Trophoblast cell (in vitro differentiated cells and primary cell): ENCODE measurements around the gene GRHPR.

ENCODE experiments used
- DNase-seq, 2 donors: peaks; one replicate each; pipeline ENCODE4 v3.0.0-alpha.2; 2016
- H2AFZ ChIP-seq: 2 replicates; pipeline ENCODE4 v1.6.1; 2013; ENCODE audit warnings: low read length, moderate library complexity, mild to moderate bottlenecking; ENCODE audit not compliant: insufficient read depth, poor library complexity
- H2AK5ac ChIP-seq: 2 replicates; pipeline ENCODE4 v1.6.1; 2013; ENCODE audit warnings: mild to moderate bottlenecking, low read length
- H2BK120ac ChIP-seq: 2 replicates; pipeline ENCODE4 v1.6.1; 2013; ENCODE audit warnings: low read length, mild to moderate bottlenecking, moderate library complexity; ENCODE audit not compliant: insufficient read depth, poor library complexity
- H2BK12ac ChIP-seq: 2 replicates; pipeline ENCODE4 v1.6.1; 2013; ENCODE audit warnings: mild to moderate bottlenecking, low read length, moderate library complexity
- H2BK5ac ChIP-seq: 2 replicates; pipeline ENCODE4 v1.6.1; 2013; ENCODE audit warnings: low read length, low read depth, moderate library complexity, mild to moderate bottlenecking; ENCODE audit not compliant: poor library complexity
- H3K14ac ChIP-seq: 2 replicates; pipeline ENCODE4 v1.6.1; 2013; ENCODE audit warnings: mild to moderate bottlenecking, low read length
- H3K18ac ChIP-seq: 2 replicates; pipeline ENCODE4 v1.6.1; 2013; ENCODE audit warnings: mild to moderate bottlenecking, low read length
- H3K23ac ChIP-seq: 2 replicates; pipeline ENCODE4 v1.6.1; 2013; ENCODE audit warnings: low read length
- H3K27ac ChIP-seq: 2 replicates; pipeline ENCODE4 v1.5.1; 2013; ENCODE audit warnings: low read depth, mild to moderate bottlenecking, inconsistent platforms, low read length, moderate library complexity
- H3K27me3 ChIP-seq: 2 replicates; pipeline ENCODE4 v1.6.1; 2013; ENCODE audit warnings: inconsistent platforms, mild to moderate bottlenecking, low read length, moderate library complexity; ENCODE audit not compliant: insufficient read depth
- H3K36me3 ChIP-seq, 2 experiments: 1 replicate in 1 of 2; 2 replicates in 1 of 2; pipeline ENCODE4 v1.6.1; 2013; ENCODE audit warnings: low read length in 2 of 2, mild to moderate bottlenecking in 2 of 2, moderate library complexity in 1 of 2; ENCODE audit not compliant: insufficient read depth in 2 of 2, control insufficient read depth in 1 of 2
- H3K4ac ChIP-seq: 2 replicates; pipeline ENCODE4 v1.6.1; 2013; ENCODE audit warnings: low read depth, mild to moderate bottlenecking, low read length, moderate library complexity
- H3K4me1 ChIP-seq, 2 experiments: 1 replicate in 1 of 2; 2 replicates in 1 of 2; pipeline ENCODE4 v1.6.1; 2013; ENCODE audit warnings: low read length in 2 of 2, mild to moderate bottlenecking in 2 of 2, moderate library complexity in 1 of 2; ENCODE audit not compliant: insufficient read depth in 2 of 2, control insufficient read depth in 1 of 2
- H3K4me2 ChIP-seq: 2 replicates; pipeline ENCODE4 v1.6.1; 2013; ENCODE audit warnings: inconsistent platforms, mild to moderate bottlenecking, low read length, moderate library complexity
- H3K4me3 ChIP-seq: 2 replicates; pipeline ENCODE4 v1.5.1; 2013; ENCODE audit warnings: mild to moderate bottlenecking, low read depth, low read length, inconsistent platforms
- H3K79me1 ChIP-seq: one replicate; pipeline ENCODE4 v1.6.1; 2013; ENCODE audit warnings: low read length
- H3K79me2 ChIP-seq: 2 replicates; pipeline ENCODE4 v1.6.1; 2013; ENCODE audit warnings: low read length, mild to moderate bottlenecking; ENCODE audit not compliant: control insufficient read depth, insufficient read depth, poor library complexity
- H3K9ac ChIP-seq: 2 replicates; pipeline ENCODE4 v1.6.1; 2013; ENCODE audit warnings: mild to moderate bottlenecking, low read length
- H3K9me3 ChIP-seq: 2 replicates; pipeline ENCODE4 v1.6.1; 2013; ENCODE audit warnings: low read depth, mild to moderate bottlenecking, control low read depth, inconsistent platforms, low read length; ENCODE audit not compliant: insufficient read depth
- H4K12ac ChIP-seq: 2 replicates; pipeline ENCODE4 v1.6.1; 2013; ENCODE audit warnings: low read depth, mild to moderate bottlenecking, low read length, moderate library complexity
- H4K8ac ChIP-seq: 2 replicates; pipeline ENCODE4 v1.6.1; 2013; ENCODE audit warnings: low read depth, mild to moderate bottlenecking, low read length, moderate library complexity
- H4K91ac ChIP-seq: one replicate; pipeline ENCODE4 v1.6.1; 2013; ENCODE audit warnings: low read depth, mild to moderate bottlenecking, low read length, moderate library complexity
- WGBS: extraction: QIAGEN DNeasy Blood & Tissue Kit; methylation state at CpG from one replicate; pipeline ENCODE4 v1.1.7; 2013; ENCODE audit warnings: missing lambda C conversion rate; ENCODE audit not compliant: insufficient read length, insufficient coverage; ENCODE audit errors: extremely low coverage; 5-methylcytosine and 5-hydroxymethylcytosine counted together

Gene GRHPR

DNA sequence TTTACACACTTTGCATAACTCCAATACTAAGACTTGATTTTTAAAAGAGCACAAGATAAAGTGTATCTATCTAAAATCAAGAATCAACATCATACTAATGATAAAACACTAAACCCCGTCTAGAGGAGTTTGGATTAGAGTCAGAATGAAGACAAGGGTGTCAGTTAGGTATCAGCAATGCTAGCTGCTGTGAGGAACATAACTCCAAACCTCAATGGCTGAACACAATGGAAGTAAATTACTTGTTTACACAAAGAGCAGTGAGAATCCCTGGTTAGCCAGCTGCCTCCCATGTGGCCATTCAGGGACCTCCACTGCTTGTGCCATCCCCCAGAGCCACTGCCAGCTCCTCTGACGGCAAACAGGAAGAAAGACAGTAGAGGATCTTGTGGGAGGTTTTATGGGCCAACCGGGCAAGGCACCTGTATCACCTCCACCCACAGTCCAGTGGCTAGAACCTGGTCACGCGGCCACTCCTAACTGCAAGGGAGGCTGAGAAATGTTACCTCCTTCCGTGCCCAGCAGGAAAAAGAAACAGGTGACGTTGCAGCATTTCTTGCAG is 24.0 kb upstream of the GRHPR start:
- Histone ChIP-seq H4K12ac (no peak overlapping the region), H2BK12ac (no peak overlapping the region), H4K8ac (no peak overlapping the region), H3K18ac (no peak overlapping the region), H3K23ac (no peak overlapping the region), H2BK120ac (no peak overlapping the region), H3K79me1 (no peaks in the 10 kb centered on the region), H2AK5ac (no peak overlapping the region), H3K27ac (no peak overlapping the region), H3K4me2 (no peak overlapping the region), H3K4me3 (no peak overlapping the region), H3K36me3 (no peaks in the 10 kb centered on the region), H3K4me1 (peaks cover 0 to 2% of the 10 kb centered on the region in 2 experiments), H2BK5ac (no peak overlapping the region), H2AFZ (no peak overlapping the region), H3K79me2 (no peaks in the 10 kb centered on the region), H3K27me3 (no peaks in the 10 kb centered on the region), H3K9ac (no peak overlapping the region), H4K91ac (no peak overlapping the region), H3K14ac (no peak overlapping the region), H3K9me3 (peaks cover 3% of the 10 kb centered on the region), H3K4ac (no peak overlapping the region)
- WGBS: no CpG with 5 or more reads among the region's 7 CpGs
- no peak for DNase-seq

GRCh38 chr9:37399336-37399735 is 23.2 kb upstream of the GRHPR start:
- Histone ChIP-seq H4K91ac (no peak overlapping the region), H3K79me2 (no peaks in the 10 kb centered on the region), H3K4me1 (peaks cover 0 to 4% of the 10 kb centered on the region in 2 experiments), H4K12ac (no peak overlapping the region), H3K27me3 (no peaks in the 10 kb centered on the region), H3K9me3 (peaks cover 2% of the 10 kb centered on the region), H2BK12ac (no peak overlapping the region), H3K4me3 (no peak overlapping the region), H3K9ac (no peak overlapping the region), H2BK120ac (no peak overlapping the region), H3K14ac (no peak overlapping the region), H4K8ac (no peak overlapping the region), H3K4ac (no peak overlapping the region), H3K27ac (no peak overlapping the region), H3K36me3 (no peaks in the 10 kb centered on the region), H3K4me2 (no peak overlapping the region), H2AK5ac (no peak overlapping the region), H3K79me1 (no peaks in the 10 kb centered on the region), H3K18ac (no peak overlapping the region), H3K23ac (no peak overlapping the region), H2AFZ (no peak overlapping the region), H2BK5ac (no peak overlapping the region)
- no CpG with 5 or more reads among the region's 2 CpGs for WGBS
- DNase-seq: no peak

DNA sequence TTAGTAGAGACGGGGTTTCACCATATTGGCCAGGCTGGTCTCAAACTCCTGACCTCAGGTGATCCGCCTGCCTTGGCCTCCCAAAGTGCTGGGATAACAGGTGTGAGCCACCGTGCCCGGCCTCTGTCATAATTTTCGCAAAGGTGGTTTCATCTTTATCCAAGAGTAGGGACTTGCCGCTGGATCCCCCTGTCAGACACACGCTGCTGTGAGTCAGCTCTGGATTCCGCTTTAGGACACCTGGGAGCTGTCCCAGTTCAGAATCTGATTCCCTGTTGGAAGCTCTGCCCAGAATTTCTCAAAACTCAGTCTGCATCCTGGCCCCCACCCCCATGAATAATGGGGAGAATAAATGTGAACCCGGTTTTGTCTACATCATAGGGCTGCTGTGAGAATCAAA is 17.9 kb upstream of the GRHPR start:
- Histone ChIP-seq H3K4ac (no peak overlapping the region), H4K12ac (no peak overlapping the region), H3K14ac (no peak overlapping the region), H3K27me3 (no peaks in the 10 kb centered on the region), H2AK5ac (no peak overlapping the region), H3K4me1 (peaks cover 0 to 4% of the 10 kb centered on the region in 2 experiments), H4K8ac (no peak overlapping the region), H3K23ac (no peak overlapping the region), H2BK120ac (no peak overlapping the region), H2BK12ac (no peak overlapping the region), H3K18ac (no peak overlapping the region), H3K9ac (no peak overlapping the region), H3K36me3 (no peaks in the 10 kb centered on the region), H3K4me3 (no peak overlapping the region), H2AFZ (no peak overlapping the region), H3K79me2 (no peaks in the 10 kb centered on the region), H3K27ac (no peak overlapping the region), H3K9me3 (no peaks in the 10 kb centered on the region), H2BK5ac (no peak overlapping the region), H3K4me2 (no peak overlapping the region), H4K91ac (no peak overlapping the region), H3K79me1 (no peaks in the 10 kb centered on the region)
- peak; percentile 41 to 68 for DNase-seq
- no CpG with 5 or more reads among the region's 9 CpGs for WGBS

DNA sequence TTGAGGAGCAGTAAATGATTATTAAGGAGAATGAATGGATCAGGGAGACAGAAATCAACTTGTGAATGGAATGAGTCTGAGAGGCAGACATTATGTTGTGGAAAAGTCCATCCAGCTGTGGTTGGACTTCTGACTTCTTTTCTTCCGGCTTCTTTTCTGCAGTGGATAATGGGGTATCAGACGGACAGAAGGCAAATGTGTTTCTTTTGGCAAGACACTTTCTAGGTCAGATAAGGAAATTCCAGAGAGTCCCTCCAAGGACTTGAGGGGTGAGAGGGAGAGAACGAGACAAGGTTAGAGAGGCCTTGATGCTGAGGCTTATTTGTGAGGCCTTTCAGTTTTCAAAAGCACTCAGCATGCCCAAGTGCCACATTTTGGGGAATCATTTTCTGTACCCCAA is 17.1 kb upstream of the GRHPR start:
- Histone ChIP-seq H3K4ac (no peak overlapping the region), H3K14ac (no peak overlapping the region), H2BK12ac (no peak overlapping the region), H2BK5ac (no peak overlapping the region), H2BK120ac (no peak overlapping the region), H3K36me3 (no peaks in the 10 kb centered on the region), H3K79me1 (no peaks in the 10 kb centered on the region), H3K27ac (no peak overlapping the region), H2AFZ (no peak overlapping the region), H4K8ac (no peak overlapping the region), H3K27me3 (no peaks in the 10 kb centered on the region), H3K9ac (no peak overlapping the region), H3K79me2 (no peaks in the 10 kb centered on the region), H4K12ac (no peak overlapping the region), H3K4me1 (peaks cover 0 to 4% of the 10 kb centered on the region in 2 experiments), H3K23ac (no peak overlapping the region), H3K4me3 (no peak overlapping the region), H3K18ac (no peak overlapping the region), H3K4me2 (no peak overlapping the region), H4K91ac (no peak overlapping the region), H3K9me3 (no peaks in the 10 kb centered on the region), H2AK5ac (no peak overlapping the region)
- DNase-seq: no peak
- WGBS: no CpG with 5 or more reads among the region's 3 CpGs
